Posterior cingulate gyrus (tissue), 11 donors: ENCODE data around the gene WFS1.

Experiments
- DNase-seq, 10 donors: peaks; one replicate each; pipeline versions ENCODE4 v3.0.0 to v3.0.0-alpha.2; 2020 to 2021; ENCODE audit warnings: mixed read lengths in 3 of 10
- intact Hi-C: fragments of 100-400 bp; cut with DNase I; formaldehyde crosslinking; loops from one replicate; pipeline ENCODE4 v1.15.1; 2023

WFS1 gene

DNA sequence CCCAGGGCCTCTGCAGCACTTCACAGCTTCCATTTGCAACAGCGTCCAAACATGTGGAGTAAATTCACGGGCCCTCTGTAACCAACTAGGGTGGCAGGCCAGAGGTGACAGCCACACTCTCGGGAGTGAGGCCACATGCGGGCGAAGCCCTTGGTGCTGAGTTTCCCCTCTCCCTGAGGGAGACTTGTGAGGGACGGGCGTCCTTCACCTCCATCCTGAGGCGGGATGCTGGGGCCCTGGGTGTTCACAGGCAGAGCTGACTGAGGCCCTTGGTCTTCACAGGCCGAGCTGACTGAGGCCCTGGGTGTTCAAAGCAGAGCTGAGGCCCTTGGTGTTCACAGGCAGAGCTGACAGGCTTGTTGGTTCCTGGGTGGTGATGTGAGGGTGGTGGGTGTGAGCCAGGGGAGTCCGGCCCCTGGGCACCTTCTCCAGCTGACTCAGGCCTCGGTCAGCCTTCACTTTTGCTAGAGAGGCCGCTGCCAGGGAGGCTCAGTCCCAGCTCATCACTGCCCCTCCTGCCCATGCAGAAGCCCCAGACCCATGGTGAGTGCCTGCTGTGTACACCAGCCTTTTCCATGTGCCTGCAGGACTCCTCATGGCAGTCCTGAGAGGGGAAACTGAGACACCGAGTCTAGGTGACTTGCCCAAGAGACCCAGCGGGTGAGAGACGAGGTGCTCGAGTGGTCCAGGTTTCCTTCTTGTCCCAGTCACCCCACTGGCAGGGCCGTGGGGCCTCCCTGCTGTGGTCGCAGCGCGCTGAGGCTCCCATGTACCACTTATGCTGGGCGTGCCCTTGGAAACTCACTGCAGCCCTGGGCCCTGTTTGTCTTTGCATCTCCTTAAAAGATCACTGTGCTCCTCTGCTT is 8.5 kb downstream of the WFS1 start:
- intact Hi-C loops = no loop called here
- DNase-seq = peak in 1 of 10 donors; percentile 65

- DNase-seq = no peak
Observed at GRCh38 chr4:6278801-6279197, 9.1 kb downstream of the WFS1 start.

DNA sequence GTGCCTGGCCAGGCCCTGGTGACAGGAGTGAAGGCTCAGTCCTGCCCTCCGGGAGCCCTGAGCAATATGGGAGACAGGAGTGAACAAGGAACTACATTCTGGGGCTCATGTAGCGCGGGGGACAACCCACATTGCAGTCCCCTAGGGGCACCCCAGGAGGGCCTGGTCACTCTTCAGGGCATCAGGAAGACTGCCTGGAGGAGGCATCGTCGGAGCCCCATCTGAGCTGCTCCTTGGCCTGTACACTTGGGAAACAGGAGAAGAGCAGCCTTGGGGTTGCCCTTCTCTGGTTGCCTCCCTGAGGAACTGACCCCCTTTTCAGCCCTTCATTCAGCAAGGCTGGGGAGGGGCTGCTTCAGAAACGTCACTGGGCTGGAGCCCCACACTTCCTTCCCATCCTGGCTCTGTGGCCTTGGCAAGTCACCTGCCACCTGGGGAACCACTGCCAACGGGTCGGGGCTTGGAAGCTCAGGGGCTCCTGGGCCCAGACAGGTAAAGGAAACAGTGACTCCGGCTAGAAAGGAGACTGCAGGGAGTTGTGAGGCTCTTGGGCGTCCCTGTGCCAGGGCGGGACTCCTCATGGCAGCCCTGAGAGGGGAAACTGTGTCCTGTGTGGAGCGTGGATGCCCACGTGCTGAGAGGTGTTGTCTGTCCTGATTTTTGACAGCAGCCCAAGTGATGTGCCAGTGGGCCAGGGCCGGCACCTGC is 10.1 kb downstream of the WFS1 start:
- intact Hi-C loops = no loop called here
- peak in 1 of 10 donors; percentile 57 for DNase-seq

More at GRCh38 chr4:6278801-6279197, 9.1 kb downstream of the WFS1 start:
- intact Hi-C loops = no loop called here

- intact Hi-C loops = no loop called here
- DNase-seq = no peak
Observed at GRCh38 chr4:6280365-6280996, 10.8 kb downstream of the WFS1 start.

GRCh38 chr4:6281436-6282313 is 12.0 kb downstream of the WFS1 start:
- DNase-seq = peak in 4 of 10 donors; percentile 37 to 80 (median 42)
- intact Hi-C loops = no loop called here

DNA sequence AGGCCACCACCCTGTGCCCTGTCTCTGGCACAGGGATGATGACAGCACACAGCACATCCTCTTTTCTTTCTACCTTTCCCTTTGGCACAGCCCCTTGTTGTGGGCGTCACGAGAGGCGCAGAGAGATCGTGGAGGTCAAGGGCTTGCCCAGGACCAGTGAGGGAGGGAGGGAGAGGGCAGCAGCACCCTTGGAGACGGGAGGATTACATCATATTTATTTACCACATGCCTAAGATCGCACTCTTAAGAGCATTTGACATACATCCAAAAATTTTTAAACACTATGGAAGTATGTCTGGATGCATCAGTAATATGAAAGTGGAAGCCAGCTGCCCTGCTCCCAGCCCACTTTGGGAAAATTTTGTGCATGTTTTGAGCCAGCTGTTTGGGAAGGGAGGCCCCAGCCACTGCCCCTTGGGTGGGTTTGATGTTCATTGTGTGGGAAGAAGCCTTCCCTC is 12.7 kb downstream of the WFS1 start:
- no peak for DNase-seq
- intact Hi-C loops = no loop called here

DNA sequence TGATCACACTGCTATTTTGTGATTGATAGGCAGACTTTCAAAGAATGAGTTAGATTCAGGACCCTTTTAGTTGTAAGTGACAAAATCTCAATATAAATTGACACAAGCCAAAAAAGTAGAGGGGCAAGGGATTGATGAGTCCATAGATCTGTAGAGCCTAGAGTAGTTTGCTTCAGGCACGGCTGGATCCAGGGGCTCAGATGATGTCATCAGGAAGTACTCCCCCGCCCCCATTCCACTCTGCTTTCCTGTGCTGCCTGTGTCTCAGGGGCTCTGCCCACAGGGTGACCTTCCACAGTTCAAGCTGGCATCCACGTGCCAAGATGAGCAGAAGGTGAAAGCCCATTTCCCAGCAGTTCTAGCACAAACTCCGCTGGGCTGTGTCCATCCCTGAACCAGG is 13.6 kb downstream of the WFS1 start:
- no peak for DNase-seq
- intact Hi-C loops = no loop called here

DNA sequence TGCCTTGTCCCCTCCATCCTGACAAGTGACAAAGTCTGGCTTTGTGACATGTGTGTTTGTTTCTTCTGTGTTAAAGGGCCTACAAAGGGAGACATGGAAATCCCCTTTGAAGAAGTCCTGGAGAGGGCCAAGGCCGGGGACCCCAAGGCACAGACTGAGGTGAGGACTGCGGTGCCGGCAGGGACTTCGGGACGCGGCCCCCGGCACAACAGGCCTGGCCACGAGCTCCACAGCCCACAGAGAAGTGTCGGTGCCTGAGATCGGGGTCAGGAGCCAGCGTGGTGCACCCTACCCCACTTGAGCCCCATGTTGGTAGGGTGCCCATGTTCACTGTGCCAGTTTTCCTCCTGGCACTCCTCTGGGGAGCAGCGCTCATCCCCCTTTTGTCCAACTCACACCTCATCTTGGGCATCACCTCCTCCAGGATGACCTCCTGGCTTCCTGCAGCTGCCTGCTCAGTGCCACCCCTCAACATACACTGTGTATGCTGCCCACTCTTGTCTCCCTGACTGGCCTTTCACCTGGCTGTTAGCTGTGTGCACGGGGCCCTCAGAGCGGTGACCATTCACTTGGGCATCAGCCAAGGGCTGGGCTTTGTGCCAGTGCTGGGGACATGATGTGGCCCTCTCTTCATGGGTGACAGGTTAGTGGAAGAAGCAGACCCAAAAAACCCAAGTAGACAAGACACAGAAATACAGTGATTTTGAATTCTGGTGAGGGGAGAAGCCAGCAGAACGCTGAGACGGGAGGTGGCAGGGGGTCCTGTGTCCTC is 17.6 kb downstream of the WFS1 start:
- intact Hi-C loops = no loop called here
- DNase-seq = peak in 2 of 10 donors; percentile 1 to 71

DNA sequence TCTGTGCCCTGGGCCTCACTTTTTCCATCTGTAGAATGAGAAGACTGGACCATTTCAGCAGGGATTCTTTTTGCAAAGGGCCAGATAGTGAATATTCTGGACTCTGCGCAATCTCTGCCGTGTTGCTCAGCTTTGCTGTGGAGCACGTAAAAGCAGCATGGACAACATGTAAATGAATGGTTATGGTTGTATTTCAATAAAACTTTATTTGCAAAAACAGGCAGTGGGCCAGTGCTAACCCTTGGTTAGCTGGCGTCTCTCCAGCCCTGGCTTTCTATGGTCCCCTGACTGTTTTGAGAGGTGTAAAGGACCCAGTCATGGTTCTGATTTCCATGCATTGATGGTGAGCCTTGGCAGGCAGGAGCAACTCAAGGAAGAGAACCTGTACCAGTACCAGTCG is 18.7 kb downstream of the WFS1 start:
- intact Hi-C loops = no loop called here
- peak in 1 of 10 donors; percentile 33 for DNase-seq

- DNase-seq = peak in 2 of 10 donors; percentile 5 to 76
- intact Hi-C loops = no loop called here
Observed at GRCh38 chr4:6288871-6289270, 19.2 kb downstream of the WFS1 start.

DNA sequence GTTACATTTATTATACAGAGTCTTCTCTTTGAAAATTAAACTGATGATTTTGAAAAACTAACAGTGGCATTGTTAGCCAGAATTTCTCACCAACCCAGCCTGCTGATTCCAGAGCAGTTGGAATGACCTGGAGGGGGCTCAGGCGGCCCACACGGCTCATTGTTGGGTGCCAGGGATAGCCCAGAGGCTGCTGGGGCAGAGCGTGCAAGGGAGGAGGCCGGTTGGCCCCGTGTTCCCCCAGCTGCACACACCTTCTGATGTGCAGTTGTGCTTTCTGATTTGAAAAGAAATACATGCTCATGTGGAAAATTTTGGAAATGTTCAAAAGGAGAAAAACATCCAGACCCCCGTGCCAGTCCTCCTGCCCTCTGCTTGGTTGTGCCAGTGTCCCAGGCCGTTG is 20.6 kb downstream of the WFS1 start:
- intact Hi-C loops = no loop called here
- peak in 4 of 10 donors; percentile 2 to 77 (median 24) for DNase-seq

GRCh38 chr4:6290769-6291547 is 21.3 kb downstream of the WFS1 start:
- peak in 1 of 10 donors; percentile 72 for DNase-seq
- intact Hi-C loops = no loop called here

DNA sequence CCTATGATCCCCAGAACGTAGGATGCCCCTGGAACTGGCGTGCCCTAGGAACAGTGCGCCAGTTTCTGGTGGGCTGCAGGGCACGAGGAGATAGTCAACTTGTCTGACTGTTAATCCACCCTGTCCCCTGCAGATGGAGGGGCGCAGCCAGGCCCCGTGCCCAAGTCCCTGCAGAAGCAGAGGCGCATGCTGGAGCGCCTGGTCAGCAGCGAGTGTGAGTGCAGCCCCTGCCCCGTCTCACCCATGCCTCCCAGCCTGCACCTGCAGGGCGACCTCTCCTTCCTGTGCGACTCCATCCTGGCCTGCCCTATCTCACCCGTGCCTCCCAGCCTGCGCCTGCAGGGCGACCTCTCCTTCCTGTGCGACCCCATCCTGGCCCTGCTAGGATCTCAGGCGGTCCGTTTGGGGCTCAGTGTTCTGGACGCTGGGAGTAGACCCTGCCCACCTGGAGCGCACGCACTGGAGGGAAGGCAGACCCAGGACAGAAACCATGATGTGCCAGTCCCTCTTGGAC is 22.2 kb downstream of the WFS1 start:
- intact Hi-C loops = no loop called here
- DNase-seq = peak in 1 of 10 donors; percentile 63

DNA sequence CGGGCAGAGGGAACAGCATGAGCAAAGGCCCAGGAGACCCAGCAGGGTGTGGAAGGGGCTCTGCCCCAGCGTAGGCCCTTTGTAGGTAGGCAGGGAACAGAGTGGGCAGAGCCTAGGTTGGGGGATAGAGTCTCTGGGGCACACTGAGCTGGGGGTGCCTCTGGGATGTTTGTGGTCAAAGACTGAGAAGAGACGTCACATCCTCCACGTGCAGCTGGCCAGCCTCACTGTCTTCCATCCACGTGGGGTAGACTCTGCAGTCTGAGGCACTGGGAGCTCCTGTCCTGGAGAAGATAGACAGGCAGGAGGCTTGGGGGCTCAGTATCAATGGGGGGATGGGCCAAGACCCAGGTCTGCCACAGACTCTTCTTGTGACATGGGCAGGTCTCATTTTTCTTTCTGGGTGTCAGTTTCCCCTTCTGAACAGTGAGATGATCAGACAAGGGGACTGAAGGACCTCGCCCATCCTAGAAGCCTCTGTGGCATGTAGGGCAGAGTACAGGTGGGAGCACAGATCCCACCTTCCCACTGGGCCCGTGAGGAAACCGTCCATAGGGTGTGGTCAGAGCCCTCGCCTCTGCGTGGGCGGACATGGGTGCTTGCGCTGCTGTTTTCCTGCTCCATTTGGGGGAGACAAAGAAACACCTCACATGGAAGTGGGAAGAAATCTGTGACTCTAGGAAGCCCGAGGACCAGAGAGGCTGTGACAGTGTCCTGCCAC is 22.9 kb downstream of the WFS1 start:
- intact Hi-C loops = no loop called here
- peak in 1 of 10 donors; percentile 64 for DNase-seq

DNA sequence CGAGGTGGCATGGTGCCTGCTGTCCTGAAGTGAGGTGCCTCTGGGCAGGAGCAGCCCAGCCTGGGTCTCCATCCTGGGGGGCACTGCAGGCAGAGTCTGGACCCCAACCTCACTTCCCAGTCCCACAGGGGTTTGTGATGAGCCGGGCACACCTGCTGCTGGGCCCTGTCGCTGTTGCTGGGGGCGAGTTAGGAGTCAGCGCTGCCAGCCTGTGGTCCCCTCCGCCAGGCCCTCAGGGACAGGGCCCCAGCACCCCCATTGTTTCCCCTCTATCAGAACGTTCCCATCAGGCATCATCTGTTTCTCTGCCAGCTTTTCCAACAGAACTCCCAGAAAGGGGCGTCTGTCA is 23.4 kb downstream of the WFS1 start:
- DNase-seq = no peak
- intact Hi-C loops = no loop called here

DNA sequence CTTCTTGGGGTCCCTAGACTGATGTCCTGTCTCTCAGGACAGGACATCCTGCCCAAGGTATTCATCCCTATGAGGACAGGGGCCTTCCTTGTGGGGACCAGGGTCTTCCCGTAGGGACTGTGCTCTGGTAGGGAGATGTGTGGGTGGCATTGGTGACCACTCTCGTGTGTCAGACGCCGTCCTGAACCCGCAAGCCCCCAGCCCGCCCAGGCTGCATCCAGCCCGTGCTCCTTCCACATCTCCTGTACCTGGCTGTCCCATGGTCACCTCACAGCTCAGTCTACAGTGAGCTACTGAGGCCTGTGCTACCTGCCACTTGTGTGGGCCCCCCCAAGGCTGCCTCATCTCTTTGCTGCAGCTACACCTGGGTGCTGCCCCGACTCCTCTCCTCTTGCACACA is 24.0 kb downstream of the WFS1 start:
- no peak for DNase-seq
- intact Hi-C loops = no loop called here

DNA sequence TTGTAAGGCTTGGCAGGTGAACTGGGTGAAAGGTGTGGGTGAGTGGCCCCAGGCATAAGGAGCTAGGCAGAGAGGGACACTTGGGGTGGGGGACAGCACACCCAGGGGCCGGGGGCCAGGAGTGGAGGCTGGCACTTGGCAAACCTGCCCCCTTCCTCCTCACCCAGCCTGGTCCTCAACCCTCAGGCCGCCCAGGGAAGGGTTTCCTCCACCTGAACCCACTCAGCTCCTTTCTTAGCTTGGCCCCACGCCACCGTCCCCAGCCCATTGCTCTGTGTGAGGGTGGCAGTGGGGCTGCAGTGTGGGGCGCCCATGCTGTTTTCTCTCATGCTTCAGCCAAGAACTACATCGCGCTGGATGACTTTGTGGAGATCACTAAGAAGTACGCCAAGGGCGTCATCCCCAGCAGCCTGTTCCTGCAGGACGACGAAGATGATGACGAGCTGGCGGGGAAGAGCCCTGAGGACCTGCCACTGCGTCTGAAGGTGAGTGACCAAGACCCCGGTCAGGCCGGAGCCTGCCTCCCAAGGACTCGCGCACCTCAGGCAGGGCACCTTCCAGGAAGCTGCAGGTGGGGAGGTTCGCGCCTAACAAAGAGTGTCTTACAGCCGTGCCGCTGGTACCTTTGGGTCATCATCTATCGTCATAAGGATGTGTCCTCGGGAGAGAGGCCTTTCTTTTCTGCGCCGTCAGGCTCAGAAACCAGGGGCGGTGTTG is 25.2 kb downstream of the WFS1 start:
- intact Hi-C loops = no loop called here
- DNase-seq = no peak
